Smooth muscle cell (in vitro differentiated cells): ENCODE measurements around the gene MGMT. TPM values are rescaled to one million over a fixed set of nuclear protein-coding genes. Genes with fewer than 3 reads are reported as not detected.

Source experiments
- DNase-seq: peaks from one replicate; lab custom pipeline; 2025; ENCODE audit not compliant: unreplicated experiment; lab: John Stamatoyannopoulos, UW
- H2AFZ ChIP-seq: fragments of 200-600 bp; sonication (generic); 2 replicates; pipeline ENCODE4 v1.6.0; 2016; ENCODE audit warnings: antibody characterized with exemption, low read depth, mild to moderate bottlenecking
- H3F3A ChIP-seq: fragments of 200-600 bp; sonication (generic); 2 replicates; pipeline ENCODE4 v1.6.0; 2017; ENCODE audit warnings: antibody characterized with exemption, low read depth
- H3K27ac ChIP-seq: fragments of 200-600 bp; sonication (generic); 2 replicates; pipeline ENCODE4 v1.5.1; 2016; ENCODE audit warnings: low read depth, mild to moderate bottlenecking
- H3K27me3 ChIP-seq: fragments of 200-600 bp; sonication (generic); 2 replicates; pipeline ENCODE4 v1.6.1; 2016; ENCODE audit warnings: low read depth, mild to moderate bottlenecking
- H3K36me3 ChIP-seq: fragments of 200-600 bp; sonication (generic); 2 replicates; pipeline ENCODE4 v1.5.1; 2016; ENCODE audit warnings: low read depth
- H3K4me1 ChIP-seq: fragments of 200-600 bp; sonication (generic); 2 replicates; pipeline ENCODE4 v1.5.1; 2016; ENCODE audit warnings: low read depth
- H3K4me2 ChIP-seq: fragments of 200-600 bp; sonication (generic); 2 replicates; pipeline ENCODE4 v1.6.0; 2016; ENCODE audit warnings: mild to moderate bottlenecking
- H3K4me3 ChIP-seq: fragments of 200-600 bp; sonication (generic); 2 replicates; pipeline ENCODE4 v1.5.1; 2016; ENCODE audit warnings: mild to moderate bottlenecking
- H3K79me2 ChIP-seq: fragments of 200-600 bp; sonication (generic); 2 replicates; pipeline ENCODE4 v1.6.0; 2016; ENCODE audit warnings: low read depth, mild to moderate bottlenecking
- H3K9ac ChIP-seq: fragments of 200-600 bp; sonication (generic); 2 replicates; pipeline ENCODE4 v1.6.0; 2016; ENCODE audit warnings: low read depth
- H3K9me3 ChIP-seq: fragments of 200-600 bp; sonication (generic); replicated peaks from 2 replicates; pipeline ENCODE4 v1.5.1; 2016; ENCODE audit warnings: low read depth
- H4K20me1 ChIP-seq: fragments of 200-600 bp; sonication (generic); 2 replicates; pipeline ENCODE4 v1.6.0; 2016; ENCODE audit warnings: low read depth
- CTCF ChIP-seq: fragments of 200-600 bp; sonication (generic); IDR thresholded peaks from 2 replicates; pipeline ENCODE4 v1.5.1; 2017; ENCODE audit warnings: borderline replicate concordance, mild to moderate bottlenecking, antibody characterized with exemption; ENCODE audit not compliant: insufficient read depth, poor library complexity, severe bottlenecking
- WGBS: methylation state at CpG from one replicate; pipeline ENCODE4 v1.1.7; 2016; ENCODE audit warnings: low lambda C conversion rate; 5-methylcytosine and 5-hydroxymethylcytosine counted together
- polyA plus RNA-seq: library from polyadenylated mRNA; unstranded; fragments of >200 nt; fragmentation: Nextera tagmentation; extraction: Ambion mirVana; gene quantifications from 2 replicates; pipeline ENCODE4 v1.2.1, GENCODE V29; 2016
- total RNA-seq: library from RNA; depleted of rRNA; stranded (reverse); fragments of >200 nt; gene quantifications from 2 replicates; pipeline ENCODE4 v1.2.3, GENCODE V29; 2014

MGMT gene
- total and polyA plus RNA-seq, 2 experiments from 2014 or later = 21.0 to 33.0 TPM

- WGBS = 71% methylated on average over 5 of the region's 5 CpGs
- Histone ChIP-seq H3K9ac (no peak overlapping the region), H3K9me3 (no peaks in the 10 kb centered on the region), H3K27ac (no peak overlapping the region), H3K4me2 (no peak overlapping the region), H3K27me3 (no peaks in the 10 kb centered on the region), H3K36me3 (no peaks in the 10 kb centered on the region), H3F3A (no peaks in the 10 kb centered on the region), H3K4me3 (no peak overlapping the region), H3K79me2 (no peaks in the 10 kb centered on the region), H4K20me1 (peaks cover 4% of the 10 kb centered on the region), H3K4me1 (no peaks in the 10 kb centered on the region), H2AFZ (no peak overlapping the region)
- no peak for DNase-seq
- TF ChIP-seq CTCF = no peak
Measured at GRCh38 chr10:129502448-129502847, 35.4 kb downstream of the MGMT start.

- H3K27ac ChIP-seq = no peak overlapping the region
- 63% methylated on average over 4 of the region's 4 CpGs for WGBS
Measured at GRCh38 chr10:129505500-129506075, 38.5 kb downstream of the MGMT start.

GRCh38 chr10:129506101-129506797 is 39.2 kb downstream of the MGMT start:
- H4K20me1 ChIP-seq = peaks cover 8% of the 10 kb centered on the region
- no peaks in the 10 kb centered on the region for H3F3A ChIP-seq
- no peaks in the 10 kb centered on the region for H3K79me2 ChIP-seq
- WGBS = 81% methylated on average over 14 of the region's 14 CpGs
- H2AFZ ChIP-seq = no peak overlapping the region
- H3K4me2 ChIP-seq = no peak overlapping the region
- H3K4me3 ChIP-seq = no peak overlapping the region
- H3K4me1 ChIP-seq = no peaks in the 10 kb centered on the region
- no peaks in the 10 kb centered on the region for H3K9me3 ChIP-seq
- no peak overlapping the region for H3K27ac ChIP-seq
- H3K9ac ChIP-seq = no peak overlapping the region
- no peak for TF ChIP-seq CTCF
- DNase-seq = no peak
- H3K27me3 ChIP-seq = no peaks in the 10 kb centered on the region
- H3K36me3 ChIP-seq = no peaks in the 10 kb centered on the region

More at GRCh38 chr10:129505500-129506075, 38.5 kb downstream of the MGMT start:
- no peaks in the 10 kb centered on the region for H3K9me3 ChIP-seq
- no peak overlapping the region for H3K4me3 ChIP-seq
- no peaks in the 10 kb centered on the region for H3F3A ChIP-seq
- H3K79me2 ChIP-seq = no peaks in the 10 kb centered on the region
- H3K9ac ChIP-seq = no peak overlapping the region
- no peak for DNase-seq
- TF ChIP-seq CTCF = no peak
- no peaks in the 10 kb centered on the region for H3K36me3 ChIP-seq
- H3K4me1 ChIP-seq = no peaks in the 10 kb centered on the region
- H2AFZ ChIP-seq = no peak overlapping the region
- H3K4me2 ChIP-seq = no peak overlapping the region
- no peaks in the 10 kb centered on the region for H3K27me3 ChIP-seq
- H4K20me1 ChIP-seq = peaks cover 8% of the 10 kb centered on the region
